Muscle layer of colon (tissue), 2 donors: ENCODE measurements around the gene FLOT1.

Experiments
- H3K27ac ChIP-seq: one replicate; pipeline ENCODE4 v1.7.0; 2013; ENCODE audit warnings: low read depth, mild to moderate bottlenecking, low read length, moderate library complexity
- H3K27me3 ChIP-seq, 2 donors: one replicate each; pipeline ENCODE4 v1.7.0; 2013; ENCODE audit warnings: low read length in 2 of 2, mild to moderate bottlenecking in 2 of 2; ENCODE audit not compliant: insufficient read depth in 2 of 2, control insufficient read depth in 1 of 2
- H3K36me3 ChIP-seq: one replicate; pipeline ENCODE4 v1.7.0; 2013; ENCODE audit warnings: mild to moderate bottlenecking, low read length; ENCODE audit not compliant: insufficient read depth
- H3K4me1 ChIP-seq: one replicate; pipeline ENCODE4 v1.7.0; 2013; ENCODE audit warnings: mild to moderate bottlenecking, low read length; ENCODE audit not compliant: insufficient read depth
- H3K4me3 ChIP-seq, 2 donors: one replicate each; pipeline ENCODE4 v1.7.0; 2013; ENCODE audit warnings: low read length in 2 of 2, low read depth in 1 of 2, mild to moderate bottlenecking in 1 of 2, moderate library complexity in 1 of 2
- H3K9ac ChIP-seq: one replicate; pipeline ENCODE4 v1.7.0; 2013; ENCODE audit warnings: low read length
- H3K9me3 ChIP-seq: one replicate; pipeline ENCODE4 v1.7.0; 2013; ENCODE audit warnings: mild to moderate bottlenecking, low read length
- donor health status: abdominal sarcoma.
- donor health status: Adenocarcinoma of cecum.

FLOT1 gene

DNA sequence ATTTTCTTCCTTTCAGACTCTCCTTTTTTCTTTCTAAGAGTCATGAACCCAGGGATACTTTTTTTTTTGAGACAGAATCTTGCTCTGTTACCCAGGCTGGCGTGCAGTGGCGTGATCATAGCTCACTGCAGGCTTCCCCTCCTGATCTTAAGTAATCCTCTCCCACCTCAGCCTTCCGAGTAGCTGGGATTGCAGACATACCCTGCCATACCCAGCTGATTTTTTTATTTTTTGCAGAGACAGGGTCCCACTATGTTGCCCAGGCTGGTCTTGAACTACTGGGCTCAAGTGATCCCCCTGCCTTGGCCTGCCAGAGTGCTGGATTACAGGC lies 34.6 kb upstream of the FLOT1 start:
- no peak overlapping the region for H3K27ac ChIP-seq
- no peaks in the 10 kb centered on the region for H3K9me3 ChIP-seq
- H3K4me3 ChIP-seq, result no peak overlapping the region
- H3K9ac ChIP-seq, result no peak overlapping the region
- no peaks in the 10 kb centered on the region for H3K36me3 ChIP-seq
- H3K4me1 ChIP-seq, result peaks cover 41% of the 10 kb centered on the region
- H3K27me3 ChIP-seq, result no peaks in the 10 kb centered on the region

DNA sequence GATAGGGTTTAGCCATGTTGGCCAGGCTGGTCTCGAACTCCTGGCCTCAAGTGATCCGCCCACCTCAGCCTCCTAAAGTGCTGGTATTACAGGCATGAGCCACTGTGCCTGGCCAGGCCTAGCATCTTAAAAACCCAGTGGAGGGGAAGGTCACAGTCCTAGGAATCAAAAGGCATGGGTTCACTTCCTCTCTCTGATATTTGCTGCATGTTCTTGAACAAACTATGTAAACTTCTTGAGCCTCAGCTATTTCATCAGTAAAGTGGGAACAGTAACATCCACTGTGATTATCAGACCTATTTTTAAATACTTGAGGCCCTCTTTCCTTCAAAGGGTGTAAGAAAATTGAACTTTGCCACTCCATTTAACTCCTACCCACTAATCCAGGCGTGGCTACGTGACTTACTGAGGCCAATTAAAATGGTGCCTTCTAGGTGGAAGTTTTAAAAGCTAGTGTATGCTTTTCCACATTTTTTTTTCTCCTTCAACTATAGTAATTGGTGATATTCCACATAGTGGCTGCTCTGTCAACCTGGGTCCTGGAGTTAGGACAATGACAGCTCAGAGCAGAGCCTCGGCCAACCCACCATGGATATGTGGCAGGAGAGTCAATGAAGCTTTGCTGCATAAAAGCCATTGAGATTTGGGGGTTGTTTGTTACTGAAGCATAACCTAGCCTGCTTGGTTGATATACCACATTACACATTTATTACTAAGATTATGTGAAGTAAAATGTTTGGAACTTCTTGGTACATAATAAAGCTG lies 34.1 kb upstream of the FLOT1 start:
- H3K27ac ChIP-seq, result no peak overlapping the region
- H3K4me1 ChIP-seq, result peaks cover 36% of the 10 kb centered on the region
- H3K9ac ChIP-seq, result no peak overlapping the region
- no peaks in the 10 kb centered on the region for H3K27me3 ChIP-seq
- no peaks in the 10 kb centered on the region for H3K9me3 ChIP-seq
- no peak overlapping the region for H3K4me3 ChIP-seq
- no peaks in the 10 kb centered on the region for H3K36me3 ChIP-seq

DNA sequence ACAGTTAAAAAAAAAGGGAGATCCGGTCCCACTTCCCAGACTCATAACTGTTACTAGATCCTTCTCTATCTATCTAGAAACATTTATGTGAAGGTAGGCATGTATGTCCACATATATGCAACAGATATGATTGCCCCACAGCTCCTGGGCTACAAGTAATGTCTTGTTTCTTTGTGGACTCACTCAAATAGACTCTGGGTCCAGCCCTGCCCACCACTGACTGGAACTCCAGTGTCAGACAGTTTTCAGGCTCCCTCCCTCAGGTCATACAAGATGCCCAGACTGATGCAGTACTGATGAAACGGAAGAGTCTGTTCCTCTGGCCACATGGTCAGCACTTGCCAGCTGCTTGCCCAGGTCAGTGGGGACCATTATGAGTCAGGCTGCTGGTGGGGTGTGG lies 32.6 kb upstream of the FLOT1 start:
- H3K36me3 ChIP-seq, result no peaks in the 10 kb centered on the region
- no peaks in the 10 kb centered on the region for H3K27me3 ChIP-seq
- no peaks in the 10 kb centered on the region for H3K9me3 ChIP-seq
- peaks cover 22% of the 10 kb centered on the region for H3K4me1 ChIP-seq
- no peak overlapping the region for H3K9ac ChIP-seq
- no peak overlapping the region for H3K27ac ChIP-seq
- no peak overlapping the region for H3K4me3 ChIP-seq

DNA sequence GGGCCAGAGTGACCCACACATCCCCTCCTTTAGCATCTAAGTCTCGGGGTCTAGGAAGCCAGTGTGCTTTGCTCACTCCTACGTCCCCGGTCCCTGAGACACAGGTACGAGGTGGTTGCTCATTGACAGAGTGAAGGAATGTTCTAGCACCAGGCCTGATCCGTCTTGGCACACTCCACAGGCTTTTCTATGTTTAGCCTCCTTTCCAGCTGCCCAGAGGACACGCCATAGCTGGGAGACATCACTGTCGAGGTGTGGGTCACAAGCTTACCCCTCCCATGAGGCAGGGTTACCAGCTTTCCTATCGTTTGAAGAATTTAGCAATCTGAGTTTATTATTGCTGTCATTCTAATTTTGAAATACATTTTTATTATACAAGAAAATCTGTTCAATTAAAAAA lies 32.2 kb upstream of the FLOT1 start:
- H3K4me1 ChIP-seq, result peaks cover 22% of the 10 kb centered on the region
- H3K4me3 ChIP-seq, result no peak overlapping the region
- H3K27ac ChIP-seq, result peak overlapping the region; percentile 62
- no peak overlapping the region for H3K9ac ChIP-seq
- H3K9me3 ChIP-seq, result no peaks in the 10 kb centered on the region
- H3K27me3 ChIP-seq, result no peaks in the 10 kb centered on the region
- no peaks in the 10 kb centered on the region for H3K36me3 ChIP-seq

DNA sequence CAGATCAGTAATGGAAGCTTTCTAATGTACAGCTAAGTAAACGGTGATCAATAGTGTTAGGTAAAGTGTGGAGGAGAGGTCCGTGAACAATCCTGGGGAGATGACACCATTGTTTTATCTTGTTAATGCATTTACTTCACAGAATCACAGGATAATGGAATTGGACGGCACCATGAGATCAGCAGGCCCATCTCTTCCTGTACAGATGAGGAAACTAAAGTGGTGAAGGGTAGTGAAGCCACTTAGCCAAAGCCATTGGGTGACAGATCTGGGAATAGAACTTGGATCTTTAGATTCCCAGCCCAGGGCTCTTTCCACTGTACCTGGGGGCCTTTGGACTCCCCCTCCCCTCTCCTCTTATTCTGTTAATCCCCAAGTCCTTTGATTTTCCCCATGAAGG lies 28.1 kb upstream of the FLOT1 start:
- Histone ChIP-seq H3K4me3 (no peak overlapping the region), H3K4me1 (peaks cover 17% of the 10 kb centered on the region), H3K9ac (no peak overlapping the region), H3K36me3 (no peaks in the 10 kb centered on the region), H3K27ac (no peak overlapping the region), H3K27me3 (no peaks in the 10 kb centered on the region), H3K9me3 (no peaks in the 10 kb centered on the region)

DNA sequence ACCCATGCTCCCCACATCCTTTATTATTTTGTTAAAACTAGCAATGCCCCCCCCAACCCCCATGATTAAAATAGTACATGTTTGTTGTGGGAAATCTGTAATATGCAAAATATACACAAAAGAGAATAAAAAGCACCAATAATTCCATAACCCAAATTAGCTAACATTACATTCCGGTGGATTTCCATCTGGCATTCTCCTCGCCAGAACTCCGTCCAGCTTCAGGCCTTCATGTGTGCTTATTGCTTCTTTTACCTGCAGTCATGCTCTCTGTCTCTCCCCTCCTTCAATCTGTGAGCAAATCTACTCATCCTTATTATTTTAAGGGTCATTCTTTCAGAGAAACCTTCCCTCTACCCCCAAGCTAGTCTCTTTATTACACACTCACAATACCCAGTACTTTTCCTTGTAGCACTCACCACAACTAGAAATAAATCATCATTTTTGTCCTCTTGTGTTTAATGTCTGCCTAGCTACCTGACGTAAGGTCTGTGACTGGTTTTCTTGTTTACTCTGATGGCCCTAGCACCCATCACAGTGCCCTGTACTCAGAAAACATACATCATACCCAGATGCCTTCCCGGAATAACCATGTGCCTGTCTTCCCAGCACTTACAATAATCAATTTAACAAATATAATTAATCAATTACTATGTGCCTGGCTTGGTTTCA lies 27.5 kb upstream of the FLOT1 start:
- no peaks in the 10 kb centered on the region for H3K27me3 ChIP-seq
- H3K4me3 ChIP-seq, result peak overlapping the region in 1 of 2 donors; percentile 30
- no peak overlapping the region for H3K9ac ChIP-seq
- H3K36me3 ChIP-seq, result no peaks in the 10 kb centered on the region
- H3K9me3 ChIP-seq, result no peaks in the 10 kb centered on the region
- H3K27ac ChIP-seq, result peak overlapping the region; percentile 10
- H3K4me1 ChIP-seq, result peaks cover 17% of the 10 kb centered on the region

DNA sequence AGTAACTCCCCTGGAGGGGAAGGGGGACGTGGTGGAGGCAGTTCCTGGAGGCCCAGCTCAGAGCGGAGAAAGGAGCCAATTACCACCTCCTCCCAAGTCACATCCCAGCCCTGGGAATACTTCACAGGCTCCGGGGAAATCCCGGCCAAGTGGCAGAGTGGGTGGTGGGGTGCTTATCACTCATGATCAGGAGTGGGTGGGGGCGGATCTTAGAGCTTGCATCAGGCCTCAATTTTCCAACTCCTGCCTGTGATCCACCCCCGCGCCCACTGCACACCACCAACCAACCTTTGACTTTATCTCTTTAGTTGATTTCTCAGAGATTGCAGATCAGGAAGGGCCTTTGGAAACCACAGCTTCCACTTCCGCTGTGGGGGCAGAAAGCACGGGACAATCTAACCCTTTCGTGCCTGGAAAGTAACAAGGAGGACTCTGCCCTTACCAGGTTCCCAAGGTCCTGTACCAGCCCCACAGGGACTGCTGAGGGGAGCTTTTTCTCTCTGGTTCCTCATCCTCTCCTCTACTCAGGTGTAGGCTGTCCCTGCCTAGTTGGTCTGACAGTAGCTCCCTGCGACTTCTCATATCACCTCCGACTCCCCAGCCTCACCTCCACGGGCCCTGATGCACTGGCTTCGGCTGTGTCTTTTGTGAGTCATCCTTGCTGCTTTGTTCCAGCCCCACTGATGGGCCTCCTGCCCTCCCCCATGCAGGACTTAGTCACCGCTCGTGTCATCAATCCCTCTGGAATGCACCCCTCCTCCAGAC lies 26.8 kb upstream of the FLOT1 start:
- Histone ChIP-seq H3K4me3 (peak overlapping the region in 1 of 2 donors; percentile 30), H3K9ac (no peak overlapping the region), H3K4me1 (peaks cover 19% of the 10 kb centered on the region), H3K27ac (peak overlapping the region; percentile 10), H3K9me3 (no peaks in the 10 kb centered on the region), H3K27me3 (no peaks in the 10 kb centered on the region), H3K36me3 (no peaks in the 10 kb centered on the region)

DNA sequence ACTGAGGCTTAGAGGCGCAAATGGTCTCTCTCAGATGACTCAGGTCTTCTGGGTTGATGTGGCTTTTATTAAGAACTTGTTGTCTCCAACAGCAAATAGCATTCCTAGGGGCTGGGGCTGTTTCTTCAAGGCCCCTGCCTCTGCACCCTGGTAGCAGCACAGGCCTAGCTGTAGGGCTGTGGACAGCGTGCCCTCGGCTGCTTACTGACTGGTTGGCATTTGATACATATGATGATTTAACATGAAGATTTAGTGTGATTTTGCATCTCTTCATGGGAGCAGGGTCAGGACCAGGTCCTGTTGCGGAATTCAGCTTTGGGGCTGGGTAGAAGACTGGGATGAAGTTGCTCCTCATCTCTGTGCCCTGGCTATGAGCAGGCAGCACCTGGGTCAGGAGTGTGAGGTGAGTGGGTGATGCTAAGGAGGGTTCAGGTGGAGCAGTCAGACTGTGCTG lies 26.2 kb upstream of the FLOT1 start:
- Histone ChIP-seq H3K9me3 (no peaks in the 10 kb centered on the region), H3K36me3 (no peaks in the 10 kb centered on the region), H3K27me3 (no peaks in the 10 kb centered on the region), H3K4me3 (no peak overlapping the region), H3K27ac (no peak overlapping the region), H3K9ac (no peak overlapping the region), H3K4me1 (peaks cover 25% of the 10 kb centered on the region)

DNA sequence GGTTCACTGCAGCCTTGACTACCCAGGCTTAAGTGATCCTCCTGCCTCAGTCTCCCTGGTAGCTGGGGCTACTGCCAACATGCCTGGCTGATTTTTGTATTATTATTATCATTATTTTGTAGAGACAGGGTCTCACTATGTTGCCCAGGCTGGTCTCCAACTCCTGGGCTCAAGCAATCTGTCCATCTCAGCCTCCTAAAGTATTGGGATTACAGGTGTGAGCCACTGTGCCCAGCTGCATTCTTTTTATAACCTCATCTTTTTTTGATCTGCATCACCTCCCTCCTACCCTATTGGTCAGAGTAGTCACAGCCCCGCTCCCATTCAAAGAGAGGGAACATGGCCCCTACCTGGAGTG lies 25.4 kb upstream of the FLOT1 start:
- Histone ChIP-seq H3K36me3 (no peaks in the 10 kb centered on the region), H3K27me3 (no peaks in the 10 kb centered on the region), H3K4me3 (no peak overlapping the region), H3K9ac (no peak overlapping the region), H3K4me1 (peaks cover 32% of the 10 kb centered on the region), H3K27ac (no peak overlapping the region), H3K9me3 (no peaks in the 10 kb centered on the region)

DNA sequence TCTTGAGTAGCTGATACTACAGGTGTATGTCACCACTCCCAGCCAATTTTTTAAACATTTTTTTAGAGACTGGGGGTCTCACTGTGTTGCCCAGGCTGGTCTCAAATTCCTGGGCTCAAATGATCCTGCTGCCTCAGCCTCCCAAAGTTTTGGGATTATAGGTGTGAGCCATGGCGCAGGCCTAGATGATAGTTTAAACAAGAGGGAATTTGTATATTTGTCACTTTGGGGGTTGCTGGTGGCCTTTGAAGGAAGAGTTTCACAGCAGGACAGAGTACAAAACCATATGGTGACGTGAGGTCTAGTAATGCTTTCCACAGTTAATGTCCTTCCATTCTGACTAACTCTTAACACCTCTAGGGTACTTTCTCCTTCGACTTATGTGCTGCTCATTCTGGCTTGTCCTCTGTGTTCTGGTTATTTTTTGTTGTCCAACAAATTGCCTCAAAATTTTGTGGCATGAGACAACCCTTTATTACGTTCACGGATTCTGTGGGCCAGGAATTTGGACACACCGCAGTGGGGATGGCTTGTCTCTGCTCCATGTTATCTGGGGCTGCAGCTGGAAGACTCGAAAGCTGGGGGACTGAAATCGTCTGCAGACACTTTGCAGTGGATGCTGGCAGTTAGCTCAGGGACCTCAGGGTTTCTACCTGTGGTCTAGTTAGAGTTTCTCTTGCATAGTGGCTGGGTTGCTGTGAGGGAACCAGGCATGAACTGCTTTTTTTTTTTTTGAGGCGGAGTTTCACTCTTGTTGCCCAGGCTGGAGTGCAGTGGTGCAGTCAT lies 24.9 kb upstream of the FLOT1 start:
- Histone ChIP-seq H3K27me3 (no peaks in the 10 kb centered on the region), H3K36me3 (no peaks in the 10 kb centered on the region), H3K27ac (no peak overlapping the region), H3K9ac (no peak overlapping the region), H3K4me3 (no peak overlapping the region), H3K9me3 (no peaks in the 10 kb centered on the region), H3K4me1 (peaks cover 32% of the 10 kb centered on the region)
